Nephron (organoid): ENCODE measurements around the gene SLC9A8.

Source experiments
- H3K27ac Mint-ChIP-seq, 3 experiments: 2 replicates each; pipeline ENCODE4 v1.8.0; 2020; ENCODE audit warnings: mixed read lengths in 3 of 3, mild to moderate bottlenecking in 2 of 3, moderate library complexity in 1 of 3
- H3K27me3 Mint-ChIP-seq: 2 replicates; pipeline ENCODE4 v1.8.0; 2021; ENCODE audit warnings: low read depth, mild to moderate bottlenecking, moderate library complexity, mixed read lengths
- H3K36me3 Mint-ChIP-seq: 2 replicates; pipeline ENCODE4 v1.8.0; 2020; ENCODE audit warnings: low read depth, mixed read lengths
- H3K4me1 Mint-ChIP-seq: 2 replicates; pipeline ENCODE4 v1.8.0; 2020; ENCODE audit warnings: mixed read lengths
- H3K4me3 Mint-ChIP-seq, 3 experiments: 2 replicates each; pipeline ENCODE4 v1.8.0; 2020; ENCODE audit warnings: mild to moderate bottlenecking in 3 of 3, mixed read lengths in 3 of 3, moderate library complexity in 2 of 3
- H3K9me3 Mint-ChIP-seq: 2 replicates; pipeline ENCODE4 v1.8.0; 2020; ENCODE audit warnings: mixed read lengths
- CTCF ChIP-seq, 3 experiments: fragments of 200-600 bp; sonication (generic); IDR thresholded peaks; one replicate each; pipeline ENCODE4 v1.5.0; 2021; ENCODE audit warnings: antibody characterized with exemption in 3 of 3; ENCODE audit not compliant: unreplicated experiment in 3 of 3

The SLC9A8 gene

GRCh38 chr20:49862607-49863200, 50.1 kb downstream of the SLC9A8 start:
- no peak for TF ChIP-seq CTCF (IDR thresholded peaks at IDR 0.05; ENCODE audit: unreplicated experiment in 3 of 3)
- Mint-ChIP-seq H3K4me3 (no peak overlapping the region), H3K27ac (no peak overlapping the region), H3K4me1 (peaks cover 14% of the 10 kb centered on the region), H3K27me3 (no peaks in the 10 kb centered on the region), H3K36me3 (peaks cover 10% of the 10 kb centered on the region), H3K9me3 (no peaks in the 10 kb centered on the region)

GRCh38 chr20:49863666-49864065, 51.0 kb downstream of the SLC9A8 start:
- Mint-ChIP-seq H3K27ac (no peak overlapping the region), H3K9me3 (no peaks in the 10 kb centered on the region), H3K36me3 (peaks cover 10% of the 10 kb centered on the region), H3K27me3 (no peaks in the 10 kb centered on the region), H3K4me3 (no peak overlapping the region), H3K4me1 (peaks cover 14% of the 10 kb centered on the region)
- TF ChIP-seq CTCF (IDR thresholded peaks at IDR 0.05; ENCODE audit: unreplicated experiment in 3 of 3) = no peak

- Mint-ChIP-seq H3K9me3 (no peaks in the 10 kb centered on the region), H3K4me1 (peaks cover 14% of the 10 kb centered on the region), H3K36me3 (peaks cover 17% of the 10 kb centered on the region), H3K27me3 (no peaks in the 10 kb centered on the region), H3K4me3 (no peak overlapping the region), H3K27ac (no peak overlapping the region)
- no peak for TF ChIP-seq CTCF (IDR thresholded peaks at IDR 0.05; ENCODE audit: unreplicated experiment in 3 of 3)
Measured at GRCh38 chr20:49865559-49865958, 52.9 kb downstream of the SLC9A8 start.

GRCh38 chr20:49866051-49866450, 53.4 kb downstream of the SLC9A8 start:
- Mint-ChIP-seq H3K4me3 (no peak overlapping the region), H3K9me3 (no peaks in the 10 kb centered on the region), H3K4me1 (peaks cover 14% of the 10 kb centered on the region), H3K36me3 (peaks cover 12% of the 10 kb centered on the region), H3K27ac (no peak overlapping the region), H3K27me3 (no peaks in the 10 kb centered on the region)
- TF ChIP-seq CTCF (IDR thresholded peaks at IDR 0.05; ENCODE audit: unreplicated experiment in 3 of 3) = no peak

- no peak overlapping the region for H3K27ac Mint-ChIP-seq
- no peak overlapping the region for H3K4me3 Mint-ChIP-seq
- no peaks in the 10 kb centered on the region for H3K9me3 Mint-ChIP-seq
Measured at GRCh38 chr20:49867453-49868215, 55.0 kb downstream of the SLC9A8 start.

More at GRCh38 chr20:49867453-49868215, 55.0 kb downstream of the SLC9A8 start:
- Mint-ChIP-seq H3K36me3 (peaks cover 12% of the 10 kb centered on the region), H3K27me3 (no peaks in the 10 kb centered on the region), H3K4me1 (peaks cover 14% of the 10 kb centered on the region)
- TF ChIP-seq CTCF (IDR thresholded peaks at IDR 0.05; ENCODE audit: unreplicated experiment in 3 of 3) = no peak
